SU-DHL-6 (cell line): ENCODE results near the gene GNAI2.
"Not testable (repeated sequence)": the region's sequence is repeated elsewhere in the genome, so short reads cannot be mapped to it uniquely, and the experiment has no call there.

Experiments
- H2AFZ ChIP-seq: fragments of 200-600 bp; sonication (generic); 2 replicates; pipeline ENCODE4 v1.6.1; 2014; ENCODE audit warnings: low read depth, mild to moderate bottlenecking, moderate library complexity, mixed read lengths, antibody characterized with exemption, low read length; ENCODE audit not compliant: severe bottlenecking
- H3F3A ChIP-seq: fragments of 200-600 bp; shearing (Covaris generic); 2 replicates; pipeline ENCODE4 v1.6.0; 2016; ENCODE audit warnings: antibody characterized with exemption, mild to moderate bottlenecking; ENCODE audit not compliant: insufficient read depth
- H3K27ac ChIP-seq: fragments of 200-600 bp; sonication (generic); 2 replicates; pipeline ENCODE4 v1.5.1; 2016; ENCODE audit warnings: low read depth, mild to moderate bottlenecking, low read length, moderate library complexity, mixed read lengths
- H3K27me3 ChIP-seq: fragments of 200-600 bp; sonication (generic), shearing (Covaris generic); 2 replicates; pipeline ENCODE4 v1.6.0; 2014; ENCODE audit warnings: mild to moderate bottlenecking, low read length
- H3K36me3 ChIP-seq: fragments of 200-600 bp; sonication (generic); 2 replicates; pipeline ENCODE4 v1.6.1; 2014; ENCODE audit warnings: mild to moderate bottlenecking, low read length, mixed read lengths
- H3K4me2 ChIP-seq: fragments of 300-600, 200-600 bp; shearing (Covaris generic), sonication (generic); 2 replicates; pipeline ENCODE4 v1.6.0; 2014; ENCODE audit warnings: low read length, low read depth, mild to moderate bottlenecking; ENCODE audit not compliant: poor library complexity, severe bottlenecking
- H3K4me3 ChIP-seq: fragments of 200-600 bp; sonication (generic); 2 replicates; pipeline ENCODE4 v1.5.1; 2014; ENCODE audit warnings: antibody characterized with exemption, low read length, mild to moderate bottlenecking, mixed read lengths; ENCODE audit not compliant: insufficient read depth, poor library complexity, severe bottlenecking
- H3K79me2 ChIP-seq: fragments of 200-600 bp; sonication (generic); 2 replicates; pipeline ENCODE4 v1.6.1; 2014; ENCODE audit warnings: mild to moderate bottlenecking, low read length, moderate library complexity; ENCODE audit not compliant: insufficient read depth
- H3K9ac ChIP-seq: fragments of 200-600 bp; sonication (generic); 2 replicates; pipeline ENCODE4 v1.7.0; 2014; ENCODE audit warnings: mild to moderate bottlenecking, low read length
- H3K9me2 ChIP-seq: fragments of 200-600 bp; sonication (generic); replicated peaks from 2 replicates; pipeline ENCODE4 v1.6.1; 2014; ENCODE audit warnings: low read length; ENCODE audit not compliant: insufficient read depth
- H3K9me3 ChIP-seq: fragments of 200-600 bp; sonication (generic); 2 replicates; pipeline ENCODE4 v1.6.1; 2014; ENCODE audit warnings: low read length, mixed read lengths; ENCODE audit not compliant: insufficient read depth
- H4K20me1 ChIP-seq: fragments of 200-600 bp; sonication (generic); 2 replicates; pipeline ENCODE4 v1.6.1; 2014; ENCODE audit warnings: low read depth, mild to moderate bottlenecking, antibody characterized with exemption, low read length, moderate library complexity, mixed read lengths
- EZH2phosphoT487 ChIP-seq: fragments of 200-600 bp; sonication (generic), shearing (Covaris generic); conservative IDR thresholded peaks from 2 replicates; pipeline ENCODE4 v1.6.1; 2018; ENCODE audit warnings: mild to moderate bottlenecking, antibody characterized with exemption, low read length, moderate library complexity, mixed read lengths
- TF ChIP-seq, protein P1 (sequence below): fragments of 200-600 bp; sonication (generic); IDR thresholded peaks from one replicate; pipeline ENCODE4 v1.5.1; 2017; ENCODE audit warnings: antibody characterized with exemption, mild to moderate bottlenecking, low read length, moderate library complexity; ENCODE audit not compliant: insufficient read depth, poor library complexity, severe bottlenecking

The GNAI2 gene

DNA sequence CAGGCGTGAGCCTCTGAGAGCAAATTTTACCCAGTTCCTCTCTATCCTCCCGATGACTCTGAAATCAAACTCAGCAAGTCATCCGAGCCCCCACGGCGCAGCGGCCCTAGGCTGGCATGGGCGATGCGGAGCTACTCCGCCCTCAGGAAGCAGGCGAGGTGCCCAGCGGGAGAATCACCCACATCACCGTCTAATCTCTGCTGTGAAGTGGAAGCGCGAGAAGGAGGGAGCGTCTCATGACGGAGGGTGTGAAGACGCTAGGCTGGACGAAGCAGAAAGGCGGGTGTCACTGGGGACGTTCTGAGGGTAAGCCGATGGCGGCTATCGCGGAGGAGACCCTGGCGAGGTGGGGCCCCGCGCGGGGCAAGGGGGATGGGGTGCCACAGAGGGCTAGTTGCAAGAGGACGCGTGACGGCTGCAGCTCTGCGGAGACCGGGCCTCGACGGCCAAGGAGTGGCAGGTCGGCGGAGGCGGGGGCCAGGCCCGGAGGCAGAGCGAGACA, 9.1 kb upstream of the GNAI2 start:
- no peaks in the 10 kb centered on the region for H3K79me2 ChIP-seq
- H3K9me2 ChIP-seq = no peaks in the 10 kb centered on the region
- H2AFZ ChIP-seq = peak overlapping the region; percentile 85
- H3K4me2 ChIP-seq = peak overlapping the region; percentile 96
- H3F3A ChIP-seq = no peaks in the 10 kb centered on the region
- H3K9ac ChIP-seq = peak overlapping the region; percentile 83
- peak overlapping the region; percentile 77 for H3K27ac ChIP-seq
- TF ChIP-seq, protein P1, sequence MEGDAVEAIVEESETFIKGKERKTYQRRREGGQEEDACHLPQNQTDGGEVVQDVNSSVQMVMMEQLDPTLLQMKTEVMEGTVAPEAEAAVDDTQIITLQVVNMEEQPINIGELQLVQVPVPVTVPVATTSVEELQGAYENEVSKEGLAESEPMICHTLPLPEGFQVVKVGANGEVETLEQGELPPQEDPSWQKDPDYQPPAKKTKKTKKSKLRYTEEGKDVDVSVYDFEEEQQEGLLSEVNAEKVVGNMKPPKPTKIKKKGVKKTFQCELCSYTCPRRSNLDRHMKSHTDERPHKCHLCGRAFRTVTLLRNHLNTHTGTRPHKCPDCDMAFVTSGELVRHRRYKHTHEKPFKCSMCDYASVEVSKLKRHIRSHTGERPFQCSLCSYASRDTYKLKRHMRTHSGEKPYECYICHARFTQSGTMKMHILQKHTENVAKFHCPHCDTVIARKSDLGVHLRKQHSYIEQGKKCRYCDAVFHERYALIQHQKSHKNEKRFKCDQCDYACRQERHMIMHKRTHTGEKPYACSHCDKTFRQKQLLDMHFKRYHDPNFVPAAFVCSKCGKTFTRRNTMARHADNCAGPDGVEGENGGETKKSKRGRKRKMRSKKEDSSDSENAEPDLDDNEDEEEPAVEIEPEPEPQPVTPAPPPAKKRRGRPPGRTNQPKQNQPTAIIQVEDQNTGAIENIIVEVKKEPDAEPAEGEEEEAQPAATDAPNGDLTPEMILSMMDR = no peak
- no peak for TF ChIP-seq EZH2phosphoT487
- no peaks in the 10 kb centered on the region for H3K9me3 ChIP-seq
- H3K4me3 ChIP-seq = peak overlapping the region; percentile 92
- H3K36me3 ChIP-seq = no peaks in the 10 kb centered on the region
- no peaks in the 10 kb centered on the region for H4K20me1 ChIP-seq
- H3K27me3 ChIP-seq = no peaks in the 10 kb centered on the region

DNA sequence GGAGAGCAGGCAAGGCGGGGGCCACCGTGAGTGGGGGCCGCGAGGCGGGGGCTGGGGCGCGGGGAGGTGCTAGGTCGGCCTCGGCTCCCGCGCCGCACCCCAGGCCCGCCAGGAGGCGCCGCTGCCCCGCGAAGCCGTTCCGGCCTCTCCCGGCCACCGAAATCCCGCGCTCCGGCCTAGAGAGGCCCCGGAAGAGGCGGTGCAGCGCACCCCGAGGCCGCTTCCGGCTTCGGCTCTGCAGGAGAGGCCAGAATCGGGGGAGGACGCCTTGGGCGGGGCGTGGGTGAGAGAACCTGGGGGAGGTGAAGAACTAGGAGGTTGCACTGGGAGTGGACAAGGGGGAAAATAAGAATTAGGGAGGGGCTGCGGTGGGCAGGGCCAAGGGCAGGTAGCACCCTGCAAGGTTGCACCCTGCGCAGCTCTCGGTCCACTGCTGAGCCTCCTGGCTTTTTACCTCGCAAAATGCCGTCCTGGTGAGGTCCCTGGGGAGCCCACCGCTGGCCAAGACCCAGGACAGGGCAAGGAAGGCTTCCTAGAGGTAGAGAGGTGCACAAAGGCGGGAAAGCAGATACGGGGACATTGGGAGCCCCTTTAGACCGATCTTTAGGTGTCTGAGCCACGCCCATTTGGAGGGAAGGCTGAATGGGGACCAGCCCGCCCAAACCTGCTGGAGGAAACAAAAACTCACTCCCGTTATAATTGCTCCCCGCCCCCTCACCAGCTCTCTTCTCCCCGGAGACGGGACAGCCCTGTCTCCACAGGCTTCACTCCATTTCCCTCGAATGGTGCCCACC, 8.4 kb upstream of the GNAI2 start:
- H3K4me3 ChIP-seq = peak overlapping the region; percentile 92
- no peaks in the 10 kb centered on the region for H3K36me3 ChIP-seq
- peak overlapping the region; percentile 96 for H3K4me2 ChIP-seq
- H3K9ac ChIP-seq = peak overlapping the region; percentile 83
- H3K27me3 ChIP-seq = no peaks in the 10 kb centered on the region
- no peaks in the 10 kb centered on the region for H3K9me2 ChIP-seq
- H3K9me3 ChIP-seq = no peaks in the 10 kb centered on the region
- H2AFZ ChIP-seq = peak overlapping the region; percentile 85
- TF ChIP-seq, protein P1 = peak; percentile 64
- TF ChIP-seq EZH2phosphoT487 = no peak
- no peaks in the 10 kb centered on the region for H3K79me2 ChIP-seq
- H3F3A ChIP-seq = no peaks in the 10 kb centered on the region
- no peaks in the 10 kb centered on the region for H4K20me1 ChIP-seq
- peak overlapping the region; percentile 77 for H3K27ac ChIP-seq

DNA sequence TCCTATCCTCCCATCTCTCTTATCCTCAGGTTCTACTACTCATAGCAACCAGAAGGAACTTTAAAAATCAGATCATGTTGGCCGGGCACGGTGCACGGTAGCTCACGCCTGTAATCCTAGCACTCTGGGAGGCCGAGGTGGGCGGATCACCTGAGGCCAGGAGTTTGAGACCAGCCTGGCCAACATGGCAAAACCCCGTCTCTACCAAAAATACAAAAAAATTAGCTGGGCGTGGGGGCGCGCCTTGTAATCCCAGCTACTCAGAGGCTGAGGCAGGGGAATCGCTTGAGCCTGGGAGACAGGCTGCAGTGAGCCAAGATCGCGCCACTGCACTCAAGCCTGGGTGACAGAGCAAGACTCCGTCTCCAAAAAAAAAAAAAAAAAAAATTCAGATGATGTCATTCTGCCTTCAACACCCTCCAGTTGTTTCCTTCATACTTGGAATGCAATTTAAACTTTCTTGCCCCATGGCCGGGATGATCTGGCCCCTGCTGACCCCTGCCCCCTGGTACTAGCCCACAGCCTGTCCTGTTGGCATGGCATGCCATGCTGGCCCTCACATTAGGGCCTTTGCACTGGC, 7.7 kb upstream of the GNAI2 start:
- Histone ChIP-seq H2AFZ (peak overlapping the region; percentile 85), H3K27ac (peak overlapping the region; percentile 77), H3K4me3 (peak overlapping the region; percentile 92), H3K9ac (peak overlapping the region; percentile 83), H3K4me2 (peak overlapping the region; percentile 96)
- not testable (repeated sequence) for H3K9me2 ChIP-seq, H3F3A ChIP-seq, H3K9me3 ChIP-seq, H3K27me3 ChIP-seq, H3K79me2 ChIP-seq, H4K20me1 ChIP-seq, H3K36me3 ChIP-seq

DNA sequence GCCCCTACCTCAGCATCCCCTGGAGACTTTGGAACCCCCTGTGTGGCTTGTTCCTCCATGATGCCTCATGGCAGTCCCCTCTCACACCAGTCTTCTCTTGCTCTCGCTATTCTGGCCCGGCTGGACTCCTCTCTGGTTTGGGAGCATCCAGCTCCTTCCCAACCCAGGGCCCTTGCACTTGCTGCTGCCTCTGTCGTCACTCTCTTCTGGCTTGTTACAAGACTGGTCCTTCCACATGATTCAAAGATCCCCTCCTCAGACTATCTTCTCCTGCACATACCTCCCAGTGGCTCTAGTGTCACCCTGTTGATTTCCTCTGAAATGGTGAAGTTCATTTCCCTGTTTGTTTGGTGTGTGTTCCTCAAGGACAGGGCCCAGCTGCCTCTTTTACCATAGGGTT, 6.5 kb upstream of the GNAI2 start:
- Histone ChIP-seq H3K36me3 (no peaks in the 10 kb centered on the region), H3K27me3 (no peaks in the 10 kb centered on the region), H3K9ac (peak overlapping the region; percentile 16; the same call in 1 of the 2 replicates), H3K79me2 (no peaks in the 10 kb centered on the region), H3K4me2 (no peak overlapping the region), H3K4me3 (no peak overlapping the region), H3K27ac (no peak overlapping the region), H3F3A (no peaks in the 10 kb centered on the region), H3K9me3 (no peaks in the 10 kb centered on the region), H2AFZ (no peak overlapping the region), H3K9me2 (no peaks in the 10 kb centered on the region), H4K20me1 (no peaks in the 10 kb centered on the region)
- no peak for TF ChIP-seq EZH2phosphoT487
- TF ChIP-seq, protein P1 = no peak
